Activated naive CD4-positive, alpha-beta T cell treated with anti-CD3 and anti-CD28 coated beads, Interleukin-2, amount 50 U/mL, for 16 hours (primary cell): Measurements from ENCODE around the gene MAGIX.
"Not testable (repeated sequence)": the region's sequence is repeated elsewhere in the genome, so short reads cannot be mapped to it uniquely, and the experiment has no call there.

Experiments
- DNase-seq: peaks from one replicate; pipeline ENCODE4 v3.0.0-alpha.2; 2020

Gene MAGIX

DNA sequence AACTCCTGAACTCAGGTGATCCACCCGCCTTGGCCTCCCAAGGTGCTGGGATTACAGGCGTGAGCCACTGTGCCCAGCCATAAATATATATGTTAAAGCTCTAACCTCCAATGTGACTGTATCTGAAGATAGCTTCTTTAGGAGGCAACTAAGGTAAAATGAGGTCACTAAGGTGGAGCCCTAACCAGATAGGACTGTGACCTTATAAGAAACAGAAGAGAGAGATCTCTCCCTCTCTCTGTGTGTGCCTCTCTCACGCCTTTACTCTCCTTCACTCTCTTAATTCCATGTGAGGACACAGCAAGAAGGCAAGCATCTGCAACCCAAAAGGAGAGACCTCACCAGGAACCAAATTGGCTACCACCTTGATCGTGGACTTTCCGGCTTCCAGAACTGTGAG is 926 bp upstream of the MAGIX start:
- DNase-seq = no peak

DNA sequence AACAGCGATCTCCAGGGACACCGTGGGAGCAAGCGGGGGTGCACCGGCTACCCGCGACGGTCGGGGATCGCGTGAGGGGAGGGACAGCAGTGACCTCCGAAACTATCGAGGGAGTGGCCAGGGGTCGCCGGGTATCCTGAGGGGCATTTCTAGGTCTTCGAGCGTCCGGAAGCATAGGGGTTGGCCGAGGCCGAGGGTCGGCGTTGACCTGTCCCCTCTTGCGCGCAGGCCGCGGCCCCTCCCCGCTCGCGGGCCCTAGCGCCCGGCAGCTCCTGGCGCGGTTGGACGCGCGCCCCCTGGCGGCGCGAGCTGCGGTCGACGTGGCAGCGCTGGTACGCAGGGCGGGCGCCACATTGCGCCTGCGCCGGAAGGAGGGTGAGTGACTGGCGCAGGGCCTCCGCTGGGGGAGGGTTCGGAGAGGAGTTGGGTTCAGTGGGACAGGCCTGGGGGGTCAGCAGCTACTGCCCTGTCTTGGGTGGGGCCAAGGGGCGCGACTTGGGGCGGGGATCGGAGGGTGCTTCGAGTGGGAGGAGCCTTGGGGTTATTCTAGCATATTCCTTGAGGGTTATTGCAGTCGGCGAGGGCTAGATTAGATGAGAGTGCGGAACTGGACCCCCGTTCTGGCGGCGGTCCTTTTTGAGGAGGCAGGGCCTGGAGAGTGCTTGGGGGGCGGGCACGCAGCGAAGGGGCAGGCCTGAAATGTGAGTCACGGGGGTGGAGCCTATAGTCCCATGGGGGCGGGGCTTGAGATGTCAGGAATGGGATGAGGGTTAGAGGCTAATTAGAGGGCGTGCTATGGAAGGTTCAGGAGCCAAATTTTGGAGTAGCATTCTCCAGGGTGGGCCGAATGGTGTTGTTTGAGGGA is 1.2 kb downstream of the MAGIX start:
- DNase-seq = peak; percentile 81

DNA sequence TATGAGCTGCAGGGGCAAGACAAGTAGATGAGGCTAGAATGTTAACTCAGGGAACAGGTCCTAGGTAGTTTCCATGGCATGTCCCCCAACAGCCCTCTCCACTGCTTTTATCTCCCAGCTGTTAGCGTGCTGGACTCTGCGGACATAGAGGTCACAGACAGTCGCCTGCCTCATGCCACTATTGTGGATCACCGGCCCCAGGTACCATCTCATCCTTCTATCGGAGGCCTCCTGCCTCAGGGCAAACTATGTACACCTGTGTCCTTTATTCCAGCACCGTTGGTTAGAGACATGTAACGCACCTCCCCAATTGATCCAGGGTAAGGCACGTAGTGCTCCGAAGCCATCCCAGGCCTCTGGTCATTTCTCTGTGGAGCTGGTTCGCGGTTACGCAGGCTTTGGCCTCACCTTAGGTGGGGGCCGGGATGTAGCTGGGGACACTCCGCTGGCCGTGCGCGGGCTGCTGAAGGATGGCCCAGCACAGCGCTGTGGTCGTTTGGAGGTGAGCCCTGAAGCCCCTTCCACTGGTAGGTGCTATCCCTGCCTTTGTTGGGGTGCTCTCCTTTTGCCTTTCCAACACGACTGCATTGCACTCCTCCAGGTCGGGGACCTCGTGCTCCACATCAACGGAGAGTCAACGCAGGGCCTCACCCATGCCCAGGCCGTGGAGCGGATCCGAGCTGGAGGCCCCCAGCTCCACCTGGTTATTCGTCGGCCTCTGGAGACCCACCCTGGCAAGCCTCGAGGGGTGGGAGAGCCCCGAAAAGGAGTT is 2.2 kb downstream of the MAGIX start:
- no peak for DNase-seq

GRCh38 chrX:49165901-49166881 is 3.6 kb downstream of the MAGIX start:
- DNase-seq = peak; percentile 74

- DNase-seq = peak; percentile 28
Observed at GRCh38 chrX:49166914-49167739, 4.6 kb downstream of the MAGIX start.

DNA sequence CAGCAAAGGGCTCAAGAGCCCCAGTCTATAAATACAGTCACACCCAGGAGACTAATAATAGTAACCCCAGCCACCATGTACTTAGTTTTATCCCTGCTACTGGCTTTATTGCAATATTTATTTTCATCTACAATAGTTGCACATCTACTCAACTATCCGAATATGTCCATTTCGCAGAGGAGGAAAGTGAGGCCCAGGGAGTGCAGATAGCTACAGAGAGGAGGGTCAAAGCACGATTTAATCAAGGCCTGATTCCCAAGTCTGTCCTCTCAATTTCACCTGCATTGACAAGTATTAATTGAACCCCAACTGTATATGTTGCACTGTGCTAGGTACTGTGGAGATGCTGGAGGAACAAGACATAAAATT is 5.2 kb downstream of the MAGIX start:
- no peak for DNase-seq

GRCh38 chrX:49171752-49172279 is 9.3 kb downstream of the MAGIX start, which contains the start of gene PLP2:
PLP2 (plus strand) TSS chrX:49171898; CDS start chrX:49172001, 103 bp downstream.
- peak; percentile 66 for DNase-seq

DNA sequence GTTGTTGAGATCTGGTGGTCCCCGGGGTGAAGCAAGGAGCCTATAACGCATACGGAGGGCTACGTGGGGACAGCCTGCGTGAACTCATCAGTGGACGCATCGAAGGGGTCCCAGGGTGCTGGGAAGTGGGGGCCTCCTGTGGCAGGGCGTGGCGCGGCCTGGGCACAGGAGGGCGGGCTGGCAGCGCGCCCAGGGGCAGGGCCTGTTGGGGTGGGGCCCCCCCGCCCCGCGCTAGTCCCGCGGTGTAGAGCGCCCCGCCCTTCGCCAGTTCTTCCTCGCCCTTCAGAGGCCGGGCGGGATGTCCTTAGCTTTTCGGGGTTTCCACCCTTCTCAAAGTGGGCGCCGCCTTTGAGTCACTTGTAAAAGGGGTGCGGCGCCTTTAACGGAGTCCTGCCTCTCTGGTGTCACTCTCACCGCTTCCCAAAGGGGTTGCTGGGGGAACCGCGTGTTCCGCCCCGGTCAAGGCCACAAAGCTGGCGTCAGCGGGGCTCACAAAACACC is 9.8 kb downstream of the MAGIX start:
- peak; percentile 63 for DNase-seq

- not testable (repeated sequence) for DNase-seq
Observed at GRCh38 chrX:49173544-49173943, 11.0 kb downstream of the MAGIX start.

DNA sequence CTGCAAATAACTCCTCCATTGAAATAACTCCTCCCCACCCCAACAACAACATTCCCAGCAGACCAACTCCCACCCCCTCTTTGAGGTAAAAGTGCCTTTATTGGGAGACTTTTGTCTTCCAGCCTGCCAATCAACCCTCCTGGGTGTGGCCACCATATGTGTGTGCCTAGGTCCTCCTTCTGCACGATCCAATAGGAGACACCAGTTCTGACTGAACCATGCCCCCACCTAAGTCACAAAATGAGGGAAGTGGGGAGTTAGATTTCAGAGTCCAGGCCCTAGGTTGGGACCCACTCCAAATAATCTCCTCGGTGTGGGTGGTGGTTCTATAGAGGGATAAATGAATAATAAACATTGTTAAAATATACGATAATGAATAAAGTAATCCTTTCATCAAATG is 12.2 kb downstream of the MAGIX start:
- DNase-seq = no peak

DNA sequence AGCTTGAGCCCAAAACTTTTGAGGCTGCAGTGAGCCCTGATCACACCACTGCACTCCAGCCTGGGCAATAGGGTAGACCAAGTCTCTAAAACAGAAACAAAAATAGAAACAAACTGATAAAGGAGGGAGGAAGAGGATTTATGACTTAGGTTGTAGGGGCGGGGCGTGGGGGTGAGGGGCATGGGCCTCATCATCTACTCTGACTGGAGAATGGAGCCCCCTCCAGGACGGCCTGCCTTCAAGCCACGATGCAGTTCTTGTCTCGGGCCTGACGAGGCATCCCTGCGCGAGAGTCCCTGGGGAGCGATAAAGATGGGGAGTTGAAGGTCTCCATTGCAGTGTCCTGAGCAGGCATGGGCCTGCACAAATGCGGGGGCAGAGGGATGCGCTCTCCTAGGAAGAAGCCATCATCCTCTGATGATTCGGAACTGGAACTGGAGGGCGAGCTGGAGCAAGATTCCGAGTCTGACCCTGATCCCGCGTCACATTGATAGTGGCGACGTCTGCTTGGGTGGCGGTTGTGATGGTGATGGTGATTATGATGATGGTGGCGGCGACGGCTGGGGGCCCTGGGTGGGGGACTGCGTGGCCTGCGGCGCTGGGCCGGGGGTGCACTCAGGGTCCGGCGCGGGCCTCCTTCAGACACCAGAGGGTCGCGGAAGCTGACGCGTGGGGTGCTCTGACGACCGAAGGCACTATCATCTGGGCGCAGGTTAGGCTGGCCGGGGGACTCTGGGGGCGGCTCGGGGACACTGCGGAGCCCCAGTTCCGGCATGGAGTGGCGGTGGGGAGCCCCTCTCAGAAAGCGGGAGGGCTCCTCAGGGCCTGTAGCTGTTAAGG is 13.1 kb downstream of the MAGIX start:
- no peak for DNase-seq

GRCh38 chrX:49176421-49177326 is 14.1 kb downstream of the MAGIX start:
- DNase-seq = no peak

DNA sequence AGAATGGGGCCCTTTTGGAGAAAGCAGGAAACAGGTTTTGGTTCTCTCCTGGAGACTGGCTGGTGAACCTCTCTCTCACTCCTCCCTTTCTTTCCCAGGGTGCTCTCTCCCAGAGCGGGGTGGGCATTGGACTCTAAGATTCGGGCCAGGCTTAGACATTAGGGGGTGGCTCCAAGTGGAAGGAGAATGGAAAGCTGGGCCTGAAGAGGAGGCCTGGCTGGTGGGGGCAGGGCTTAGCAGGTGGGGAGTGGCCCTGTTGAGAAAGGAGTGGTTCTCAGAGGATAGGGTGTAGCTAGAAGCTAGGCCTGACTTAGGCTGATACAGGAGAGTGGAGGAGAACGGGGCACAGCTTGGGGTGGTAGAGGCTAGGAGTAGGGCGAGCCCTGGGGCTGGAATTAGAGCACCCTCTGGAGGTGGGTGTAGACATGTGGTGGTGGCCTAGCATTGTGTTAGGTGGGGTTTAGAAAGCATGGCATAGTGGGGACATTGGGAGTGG is 14.8 kb downstream of the MAGIX start:
- DNase-seq = no peak

DNA sequence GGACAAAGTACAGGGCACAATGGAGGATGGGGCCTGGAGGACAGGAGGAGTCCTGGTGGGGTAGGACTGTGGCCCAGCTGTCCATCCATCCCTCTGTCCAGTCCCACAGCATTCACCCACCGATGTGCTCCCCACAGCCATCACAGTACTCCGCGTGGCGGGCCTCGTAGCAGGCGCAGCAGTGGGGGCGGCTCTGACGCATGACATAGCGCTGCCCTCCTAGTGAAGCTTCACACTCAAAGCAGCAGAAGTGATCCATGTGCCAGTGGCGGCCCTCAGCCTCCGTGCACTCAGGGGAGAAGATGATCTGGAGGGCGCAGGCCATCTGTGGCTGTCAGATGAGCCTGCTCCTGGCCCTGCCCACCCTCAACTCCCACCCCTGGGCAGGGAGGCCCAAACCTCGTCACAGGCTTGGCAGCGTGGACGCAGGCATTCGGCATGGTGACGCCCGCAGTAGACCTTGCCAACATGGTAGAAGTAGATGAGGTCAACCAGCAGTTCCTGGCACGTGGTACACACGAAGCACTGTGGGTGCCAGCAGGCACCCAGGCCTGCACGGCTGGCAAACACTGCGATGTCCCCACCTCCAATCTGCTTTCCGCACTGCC is 15.4 kb downstream of the MAGIX start:
- DNase-seq = no peak

GRCh38 chrX:49178537-49178936 is 16.0 kb downstream of the MAGIX start:
- no peak for DNase-seq

- no peak for DNase-seq
Observed at GRCh38 chrX:49179358-49179757, 16.8 kb downstream of the MAGIX start.

GRCh38 chrX:49183701-49184281 is 21.2 kb downstream of the MAGIX start:
- DNase-seq = no peak
